OCI-M1 (cell line): ENCODE data around the gene PRPSAP2.

Source experiments
- DNase-seq: peaks from one replicate; lab custom pipeline; 2025; lab: John Stamatoyannopoulos, UW

Gene PRPSAP2

GRCh38 chr17:18962494-18962815 lies 104.5 kb downstream of the PRPSAP2 start:
- DNase-seq: no peak

GRCh38 chr17:18963126-18964017 lies 105.4 kb downstream of the PRPSAP2 start:
- no peak for DNase-seq

GRCh38 chr17:18964018-18964351 lies 106.1 kb downstream of the PRPSAP2 start:
- DNase-seq: no peak

GRCh38 chr17:18964550-18964949 lies 106.6 kb downstream of the PRPSAP2 start:
- DNase-seq: no peak

- no peak for DNase-seq
Observed at GRCh38 chr17:18965530-18966236, 107.8 kb downstream of the PRPSAP2 start.

- DNase-seq: no peak
Observed at GRCh38 chr17:18966831-18967624, 109.1 kb downstream of the PRPSAP2 start.

GRCh38 chr17:18967916-18968315 lies 110.0 kb downstream of the PRPSAP2 start:
- DNase-seq: no peak

GRCh38 chr17:18968345-18968744 lies 110.4 kb downstream of the PRPSAP2 start:
- DNase-seq: no peak

GRCh38 chr17:18968945-18969887 lies 111.3 kb downstream of the PRPSAP2 start:
- no peak for DNase-seq

- DNase-seq: no peak
Observed at GRCh38 chr17:18970582-18971480, 112.9 kb downstream of the PRPSAP2 start.

GRCh38 chr17:18971801-18972200 lies 113.9 kb downstream of the PRPSAP2 start:
- DNase-seq: no peak

- DNase-seq: no peak
Observed at GRCh38 chr17:18974407-18975149, 116.6 kb downstream of the PRPSAP2 start.

GRCh38 chr17:18975597-18975996 lies 117.7 kb downstream of the PRPSAP2 start:
- DNase-seq: no peak

GRCh38 chr17:18976201-18976600 lies 118.3 kb downstream of the PRPSAP2 start:
- DNase-seq: no peak

GRCh38 chr17:18977021-18977420 lies 119.1 kb downstream of the PRPSAP2 start:
- DNase-seq: no peak

- no peak for DNase-seq
Observed at GRCh38 chr17:18977646-18978045, 119.7 kb downstream of the PRPSAP2 start.

GRCh38 chr17:18978050-18978449 lies 120.1 kb downstream of the PRPSAP2 start:
- no peak for DNase-seq

- DNase-seq: no peak
Observed at GRCh38 chr17:18978655-18979054, 120.7 kb downstream of the PRPSAP2 start.
